Jurkat, Clone E6-1 (cell line): ENCODE data around the gene POLD1.
"Not testable (repeated sequence)": the region's sequence is repeated elsewhere in the genome, so short reads cannot be mapped to it uniquely, and the experiment has no call there.

Experiments used
- DNase-seq: peaks from one replicate; pipeline ENCODE4 v3.0.0-alpha.2; 2011; ENCODE audit warnings: low read depth, low spot score
- H3K4me3 ChIP-seq: 2 replicates; pipeline ENCODE4 v1.5.1; 2011; ENCODE audit warnings: mild to moderate bottlenecking, low read length, control low read depth, moderate library complexity

POLD1 gene

GRCh38 chr19:50430888-50431342, 46.8 kb downstream of the POLD1 start:
- DNase-seq, result no peak
- peak overlapping the region; percentile 60 for H3K4me3 ChIP-seq

GRCh38 chr19:50431343-50432220, 47.4 kb downstream of the POLD1 start:
- DNase-seq, result peak; percentile 53
- H3K4me3 ChIP-seq, result peak overlapping the region; percentile 60

DNA sequence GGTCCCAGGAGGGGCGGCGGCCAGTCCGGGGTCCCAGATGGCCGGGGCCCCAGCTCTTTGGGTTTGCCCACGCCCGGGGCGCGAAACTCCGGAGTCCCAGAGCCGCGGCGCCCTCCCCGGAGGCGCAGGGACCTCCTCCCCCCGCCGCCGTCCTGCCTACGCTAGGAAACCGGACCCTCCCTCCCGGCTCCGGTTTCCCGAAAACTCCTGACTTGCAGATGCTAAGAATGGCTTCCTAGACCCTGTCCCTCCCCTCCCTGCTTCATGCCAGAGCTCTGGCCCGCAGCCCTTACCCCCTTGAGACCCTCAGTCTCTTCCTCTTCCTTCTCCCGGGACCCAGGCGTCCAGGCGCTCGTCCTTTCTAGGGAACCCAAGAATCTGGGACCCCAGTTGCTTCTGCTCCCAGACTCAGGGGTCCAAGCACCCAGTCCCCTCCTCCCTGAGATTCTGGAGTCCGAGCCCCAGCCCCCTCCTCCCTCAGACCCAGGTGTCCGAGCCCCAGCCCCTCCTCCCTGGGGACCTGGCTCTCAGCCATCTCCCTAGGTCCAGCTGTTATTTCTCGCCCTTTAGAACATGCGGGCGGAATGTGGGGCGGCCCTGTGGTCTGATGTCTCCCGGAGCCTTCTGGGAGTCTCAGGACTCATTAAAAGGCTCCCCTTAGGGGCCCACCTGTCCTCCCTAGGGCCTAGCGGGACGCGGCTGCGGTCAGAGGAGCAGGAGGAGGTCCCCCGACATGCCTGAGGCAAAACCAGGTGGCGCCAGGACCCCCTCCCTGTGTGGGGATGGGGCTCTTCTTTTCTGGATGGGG, 48.3 kb downstream of the POLD1 start, which contains the start of gene MYBPC2:
MYBPC2 (plus strand) TSS at position 672 of the 808 bp plus-strand sequence; CDS start at position 734, 62 bp downstream.
- DNase-seq, result no peak
- H3K4me3 ChIP-seq, result peak within 1 kb of the TSS; percentile 60

GRCh38 chr19:50433201-50434180, 49.3 kb downstream of the POLD1 start:
- H3K4me3 ChIP-seq, result no peak overlapping the region
- no peak for DNase-seq

DNA sequence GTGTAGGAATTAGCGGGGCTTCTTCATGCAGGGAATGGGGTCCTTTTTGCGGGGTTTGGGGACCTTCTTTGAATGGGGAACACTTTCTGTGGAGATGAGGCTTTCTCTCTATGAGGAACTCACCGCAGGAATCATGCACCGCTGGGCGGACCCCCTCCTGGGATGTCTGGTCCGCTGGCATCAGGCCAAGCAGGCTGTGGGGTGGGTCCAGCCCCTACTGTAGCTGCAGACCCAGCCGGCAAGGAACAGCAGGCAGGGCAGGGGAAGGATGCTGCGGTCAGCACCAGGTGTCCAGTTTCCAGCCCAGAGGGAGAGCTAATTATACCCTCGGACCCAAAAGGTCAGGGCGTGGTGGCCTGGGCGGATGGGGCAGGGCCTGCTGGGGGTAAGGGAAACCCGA, 50.4 kb downstream of the POLD1 start:
- DNase-seq, result no peak
- H3K4me3 ChIP-seq, result no peak overlapping the region

DNA sequence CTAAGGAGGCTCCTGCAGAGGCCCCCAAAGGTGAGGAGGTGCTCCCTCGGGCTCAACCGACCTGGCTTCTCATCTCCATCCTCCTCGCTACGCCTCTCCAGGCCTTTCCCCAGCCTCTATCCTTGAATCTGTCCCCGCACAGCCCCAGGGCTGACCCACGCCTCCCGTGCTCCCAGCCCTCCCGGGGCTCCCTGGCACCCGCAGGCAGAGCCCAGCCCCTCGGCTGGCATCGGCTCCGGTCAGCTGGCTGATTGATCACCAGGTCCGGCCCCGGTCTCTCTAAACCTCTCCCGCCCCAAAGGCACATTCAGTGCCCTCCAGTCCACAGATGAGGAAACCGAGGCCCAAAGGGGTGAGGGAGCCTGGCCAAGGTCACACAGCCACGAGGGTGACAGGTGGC, 51.1 kb downstream of the POLD1 start:
- no peak for DNase-seq
- no peak overlapping the region for H3K4me3 ChIP-seq

GRCh38 chr19:50435627-50436026, 51.5 kb downstream of the POLD1 start:
- DNase-seq, result no peak

DNA sequence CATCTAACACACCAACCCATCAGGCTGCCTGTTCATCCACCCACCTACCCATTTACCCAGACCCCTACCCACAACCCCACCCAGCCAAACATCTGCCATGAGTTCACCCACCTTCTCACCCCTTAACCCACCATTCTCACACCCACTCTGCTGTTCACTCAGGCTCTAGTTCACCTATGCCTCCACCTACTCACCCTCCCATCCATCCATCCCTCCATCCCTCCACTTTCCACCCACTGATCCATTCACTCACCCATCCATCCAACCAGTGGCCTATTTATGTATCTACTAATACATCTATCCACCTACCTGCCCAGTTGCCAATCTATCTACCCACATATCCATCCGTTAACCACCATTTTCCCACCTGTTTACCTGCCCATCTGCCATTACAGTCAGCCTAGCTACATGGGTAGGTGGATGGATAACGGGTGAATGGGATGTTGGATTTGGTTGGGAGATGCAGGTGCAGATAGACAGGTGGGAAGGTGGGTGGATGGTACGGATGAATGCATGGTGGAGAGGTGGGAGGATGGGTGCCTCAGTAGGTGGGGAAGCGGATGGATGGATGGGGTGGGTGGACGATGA, 53.8 kb downstream of the POLD1 start:
- DNase-seq, result no peak
- H3K4me3 ChIP-seq, result no peak overlapping the region

More at GRCh38 chr19:50435627-50436026, 51.5 kb downstream of the POLD1 start:
- H3K4me3 ChIP-seq, result no peak overlapping the region

DNA sequence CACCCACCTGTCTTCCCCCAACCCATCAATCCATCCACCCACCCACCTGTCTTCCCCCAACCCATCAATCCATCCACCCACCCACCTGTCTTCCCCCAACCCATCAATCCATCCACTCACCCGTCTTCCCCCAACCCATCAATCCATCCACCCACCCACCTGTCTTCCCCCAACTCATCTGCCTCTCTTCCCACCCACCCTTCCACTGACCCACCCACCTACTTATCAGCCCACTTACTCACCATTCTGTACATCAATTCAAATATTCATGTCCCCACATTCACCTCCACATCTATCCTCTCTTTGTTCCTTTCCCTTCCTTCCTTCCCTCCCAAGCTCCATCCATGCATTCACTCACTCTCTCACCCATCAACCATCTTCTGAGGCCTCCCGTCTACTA, 55.0 kb downstream of the POLD1 start:
- not testable (repeated sequence) for H3K4me3 ChIP-seq, DNase-seq

- no peak for DNase-seq
- H3K4me3 ChIP-seq, result no peak overlapping the region
Measured at GRCh38 chr19:50444059-50444458, 59.9 kb downstream of the POLD1 start.

DNA sequence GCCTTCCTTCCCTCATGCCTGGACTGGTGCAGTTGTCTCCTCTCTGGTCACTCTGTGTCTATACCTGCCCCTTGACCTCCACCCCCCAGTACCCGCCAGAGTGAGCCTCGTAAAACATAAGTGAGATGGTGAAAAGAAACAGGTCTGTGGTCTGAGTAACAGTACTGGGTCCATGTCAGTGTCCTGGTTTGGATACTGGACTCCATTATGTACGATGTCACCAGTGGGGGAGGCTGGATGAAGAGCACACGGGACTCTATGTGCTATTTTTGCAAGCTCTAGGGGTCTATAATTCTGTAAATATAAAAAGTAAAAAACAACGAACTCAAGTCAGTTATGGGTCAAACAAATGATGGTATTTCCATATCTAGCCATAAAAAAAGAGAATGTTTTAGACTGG, 62.9 kb downstream of the POLD1 start:
- DNase-seq, result no peak
- H3K4me3 ChIP-seq, result no peak overlapping the region

- H3K4me3 ChIP-seq, result no peak overlapping the region
- DNase-seq, result no peak
Measured at GRCh38 chr19:50447750-50448149, 63.6 kb downstream of the POLD1 start.

GRCh38 chr19:50449236-50449899, 65.2 kb downstream of the POLD1 start:
- H3K4me3 ChIP-seq, result no peak overlapping the region
- no peak for DNase-seq

DNA sequence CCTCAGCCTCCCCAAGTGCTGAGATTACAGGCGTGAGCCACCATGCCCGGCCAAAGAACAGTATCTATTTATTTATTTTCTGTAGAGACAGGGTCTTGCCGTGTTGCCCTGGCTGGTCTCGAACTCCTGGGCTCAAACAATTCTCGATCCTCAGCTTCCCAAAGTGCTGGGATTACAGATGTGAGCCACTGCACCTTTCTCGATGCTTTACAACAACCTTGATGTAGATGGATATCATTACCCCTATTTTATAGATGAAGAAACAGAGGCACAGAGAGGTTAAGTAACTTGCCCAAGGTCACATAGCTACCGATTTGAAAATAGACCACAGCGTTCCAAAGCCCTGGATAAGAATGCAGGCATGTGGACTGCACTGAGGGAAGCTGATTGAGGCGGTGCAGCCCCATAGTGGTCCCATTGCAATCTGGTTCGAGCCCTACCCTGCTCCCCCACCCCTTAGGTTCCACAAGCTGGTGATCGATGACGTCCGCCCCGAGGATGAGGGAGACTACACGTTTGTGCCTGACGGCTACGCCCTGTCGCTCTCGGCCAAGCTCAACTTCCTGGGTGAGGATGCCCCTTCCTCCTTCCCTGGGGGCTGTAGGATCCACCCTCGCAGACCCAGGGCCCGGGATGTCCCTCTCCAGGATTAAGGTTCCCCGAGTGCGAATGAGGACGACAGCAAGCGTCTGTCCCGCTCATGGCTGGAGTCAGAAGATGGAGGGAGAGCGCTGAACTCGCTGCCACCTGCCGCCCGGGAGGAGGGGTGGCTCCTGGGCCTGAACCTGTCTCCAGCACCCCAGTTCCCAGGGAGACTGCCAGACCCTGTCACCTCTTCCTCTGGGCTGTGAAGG, 66.4 kb downstream of the POLD1 start:
- no peak overlapping the region for H3K4me3 ChIP-seq
- DNase-seq, result no peak

- DNase-seq, result no peak
- H3K4me3 ChIP-seq, result no peak overlapping the region
Measured at GRCh38 chr19:50451223-50451534, 67.0 kb downstream of the POLD1 start.

DNA sequence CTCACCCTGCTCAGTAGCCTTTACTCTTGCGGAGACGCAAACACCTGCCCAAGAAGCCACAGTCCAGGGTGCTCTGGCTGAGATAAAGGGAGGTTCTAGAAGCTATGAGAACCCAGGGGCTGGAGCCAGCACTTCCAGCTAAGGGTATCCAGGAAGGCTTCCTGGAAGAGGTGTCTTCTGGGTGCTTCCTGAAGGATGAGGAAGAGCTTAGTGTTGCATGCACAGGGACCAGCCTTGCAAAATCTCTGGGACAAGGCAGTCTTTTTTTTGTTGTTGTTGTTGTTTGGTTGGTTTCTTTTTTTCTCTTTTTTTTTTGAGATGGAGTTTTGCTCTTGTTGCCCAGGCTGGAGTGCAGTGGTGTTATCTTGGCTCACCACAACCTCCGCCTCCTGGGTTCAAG, 69.1 kb downstream of the POLD1 start:
- no peak for DNase-seq
- no peak overlapping the region for H3K4me3 ChIP-seq

DNA sequence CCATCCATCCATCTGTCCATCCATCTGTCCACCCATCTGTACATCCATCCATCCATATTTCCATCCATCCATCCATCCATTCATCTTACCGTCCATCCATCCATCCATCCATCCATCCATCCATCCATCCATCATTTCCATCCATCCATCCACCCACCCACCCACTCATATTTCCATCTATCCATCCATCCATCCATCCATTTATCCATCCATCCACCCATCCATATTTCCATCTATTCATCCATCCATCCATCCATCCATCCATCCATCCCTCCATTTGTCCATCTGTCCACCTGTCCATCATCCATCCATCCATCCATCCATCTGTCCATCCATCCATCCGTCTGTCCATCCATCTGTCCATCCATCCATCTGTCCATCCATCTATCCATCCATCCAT, 71.8 kb downstream of the POLD1 start:
- DNase-seq, result no peak
- no peak overlapping the region for H3K4me3 ChIP-seq
